ENCODE results near the gene PLEKHO2.

The PLEKHO2 gene

GRCh38 chr15:64909546-64909945, 67.8 kb downstream of the PLEKHO2 start:
- TF ChIP-seq CTCF (conservative IDR thresholded peaks at IDR 0.05; ENCODE audit: control insufficient read depth, insufficient read depth, low read depth, low read length), result no peak
- no peak overlapping the region for H3K4me3 ChIP-seq (ENCODE audit: control insufficient read depth, low read depth, low read length)
- DNase-seq (ENCODE audit: low read depth), result no peak

GRCh38 chr15:64911311-64912186, 69.8 kb downstream of the PLEKHO2 start, which contains the start of gene ANKDD1A:
TSS of gene ANKDD1A (plus strand) at chr15:64911902. CDS start at chr15:64911931, 29 bp downstream.
- peak; percentile 34 for DNase-seq (ENCODE audit: low read depth)
- TF ChIP-seq CTCF (conservative IDR thresholded peaks at IDR 0.05; ENCODE audit: control insufficient read depth, insufficient read depth, low read depth, low read length), result no peak
- H3K4me3 ChIP-seq (ENCODE audit: control insufficient read depth, low read depth, low read length), result peak within 1 kb of the TSS; percentile 58

GRCh38 chr15:64912379-64913325, 70.9 kb downstream of the PLEKHO2 start:
- H3K4me3 ChIP-seq (ENCODE audit: control insufficient read depth, low read depth, low read length), result no peak overlapping the region
- no peak for DNase-seq (ENCODE audit: low read depth)
- no peak for TF ChIP-seq CTCF (conservative IDR thresholded peaks at IDR 0.05; ENCODE audit: control insufficient read depth, insufficient read depth, low read depth, low read length)

- no peak for DNase-seq (ENCODE audit: low read depth)
- H3K4me3 ChIP-seq (ENCODE audit: control insufficient read depth, low read depth, low read length), result no peak overlapping the region
- TF ChIP-seq CTCF (conservative IDR thresholded peaks at IDR 0.05; ENCODE audit: control insufficient read depth, insufficient read depth, low read depth, low read length), result no peak
These were observed 74.0 kb downstream of the PLEKHO2 start for GRCh38 chr15:64915518-64916227.

- no peak for TF ChIP-seq CTCF (conservative IDR thresholded peaks at IDR 0.05; ENCODE audit: control insufficient read depth, insufficient read depth, low read depth, low read length)
- H3K4me3 ChIP-seq (ENCODE audit: control insufficient read depth, low read depth, low read length), result no peak overlapping the region
- no peak for DNase-seq (ENCODE audit: low read depth)
These were observed 74.7 kb downstream of the PLEKHO2 start for GRCh38 chr15:64916365-64916764.

- TF ChIP-seq CTCF (conservative IDR thresholded peaks at IDR 0.05; ENCODE audit: control insufficient read depth, insufficient read depth, low read depth, low read length), result no peak
- H3K4me3 ChIP-seq (ENCODE audit: control insufficient read depth, low read depth, low read length), result no peak overlapping the region
- DNase-seq (ENCODE audit: low read depth), result no peak
These were observed 75.5 kb downstream of the PLEKHO2 start for GRCh38 chr15:64917211-64917610.

Measured in fibroblast of mammary gland (primary cell).